A549 (cell line): ENCODE measurements around the gene SMPD2. TPM values are rescaled to one million over a fixed set of nuclear protein-coding genes. Genes with fewer than 3 reads are reported as not detected.

Source experiments
- ATAC-seq, 2 experiments: fragments of 200-7000 bp in 1 of 2; fragments of >200 bp in 1 of 2; cut with Nextera tagmentation in 1 of 2; cut with Tn5 transposase in 1 of 2; 3 replicates each; pipeline versions ENCODE4 v1.8.0 to v1.9.1; 2018 to 2020; ENCODE audit warnings: mild to moderate bottlenecking in 1 of 2, moderate library complexity in 1 of 2
- CTCF ChIA-PET: fragments of 300-600 bp; sonication (Branson Sonifier 250); formaldehyde crosslinking; extraction: SDS; loops from one replicate; lab custom pipeline; 2021; ENCODE audit warnings: antibody characterized with exemption, inconsistent platforms; lab: Yijun Ruan, JAX
- POLR2A ChIA-PET: fragments of 350-600 bp; formaldehyde crosslinking; extraction: SDS; loops from one replicate; lab custom pipeline; 2021; ENCODE audit warnings: antibody characterized with exemption, inconsistent platforms; lab: Yijun Ruan, JAX
- DNase-seq, 2 experiments: peaks; one replicate each; pipeline versions ENCODE4 v3.0.0 to v3.0.0-alpha.2; 2011 to 2016; ENCODE audit warnings: low read depth in 1 of 2, low spot score in 1 of 2
- FAIRE-seq: peaks from 2 replicates; lab custom pipeline; 2011; peaks lifted over from hg19 to GRCh38; lab: Jason Lieb, UNC
- H3K27ac ChIP-seq, 2 experiments: fragments of >200 bp; sonication (Bioruptor Twin); formaldehyde crosslinking; 3 replicates each; pipeline ENCODE4 v1.5.1; 2016 to 2017
- H3K4me1 ChIP-seq: fragments of >200 bp; sonication (Bioruptor Twin); formaldehyde crosslinking; 3 replicates; pipeline ENCODE4 v1.6.1; 2016
- H3K4me2 ChIP-seq: fragments of >200 bp; sonication (Bioruptor Twin); formaldehyde crosslinking; 3 replicates; pipeline ENCODE4 v1.6.1; 2016
- H3K4me3 ChIP-seq: fragments of >200 bp; sonication (Bioruptor Twin); formaldehyde crosslinking; 3 replicates; pipeline ENCODE4 v1.5.1; 2016
- H3K9me3 ChIP-seq: fragments of >200 bp; sonication (Bioruptor Twin); formaldehyde crosslinking; 3 replicates; pipeline ENCODE4 v1.6.1; 2016
- CBX8 ChIP-seq: fragments of 200-600 bp; sonication (generic); IDR thresholded peaks from 2 replicates; pipeline ENCODE4 v1.6.1; 2016
- EHF ChIP-seq: fragments of 250-450 bp; sonication (Bioruptor Pico); IDR thresholded peaks from 2 replicates; pipeline ENCODE4 v1.5.0; 2020; ENCODE audit warnings: mild to moderate bottlenecking
- EHMT2 ChIP-seq: fragments of 200-600 bp; sonication (generic); IDR thresholded peaks from 2 replicates; pipeline ENCODE4 v1.6.1; 2016; ENCODE audit warnings: antibody characterized with exemption, low read depth, mild to moderate bottlenecking, moderate library complexity
- ESRRA ChIP-seq: fragments of 150-350 bp; IDR thresholded peaks from 2 replicates; pipeline ENCODE4 v1.6.1; 2014; ENCODE audit warnings: mild to moderate bottlenecking, low read length, borderline replicate concordance
- FOSB ChIP-seq: fragments of 250-450 bp; sonication (Bioruptor Pico); IDR thresholded peaks from 2 replicates; pipeline ENCODE4 v1.5.0; 2020; ENCODE audit warnings: mild to moderate bottlenecking, moderate library complexity
- FOSL2 ChIP-seq, 2 experiments: fragments of 450-650 bp in 1 of 2; fragments of >200 bp in 1 of 2; sonication (Bioruptor Twin) in 1 of 2; formaldehyde crosslinking; IDR thresholded peaks; 2 replicates each; pipeline versions ENCODE4 v1.5.0 to v1.6.1; 2016 to 2020; ENCODE audit warnings: mild to moderate bottlenecking in 1 of 2, moderate library complexity in 1 of 2
- GATA3 ChIP-seq: IDR thresholded peaks from 2 replicates; pipeline ENCODE4 v1.6.1; 2012; ENCODE audit warnings: borderline replicate concordance
- JUN ChIP-seq, 2 experiments: fragments of >200 bp; sonication (Bioruptor Twin); formaldehyde crosslinking; IDR thresholded peaks; 2 replicates in 1 of 2; 3 replicates in 1 of 2; pipeline ENCODE4 v1.6.1; 2016 to 2017
- MYC ChIP-seq: IDR thresholded peaks from 2 replicates; pipeline ENCODE4 v1.6.1; 2012; ENCODE audit warnings: mild to moderate bottlenecking, inconsistent platforms, low read length, improper control_type of control experiment, borderline replicate concordance
- NFE2L2 ChIP-seq: fragments of 150-350 bp; conservative IDR thresholded peaks from 2 replicates; pipeline ENCODE4 v1.6.1; 2014; ENCODE audit warnings: low read length
- NPAS2 ChIP-seq: fragments of 250-450 bp; sonication (Bioruptor Pico); IDR thresholded peaks from 2 replicates; pipeline ENCODE4 v1.8.0; 2022; ENCODE audit warnings: mild to moderate bottlenecking, moderate library complexity, borderline replicate concordance
- PHF8 ChIP-seq: fragments of 200-600 bp; sonication (generic); IDR thresholded peaks from 2 replicates; pipeline ENCODE4 v1.6.1; 2016; ENCODE audit warnings: low read depth, mild to moderate bottlenecking, antibody characterized with exemption, moderate library complexity, borderline replicate concordance
- POLR2A ChIP-seq: IDR thresholded peaks from 2 replicates; pipeline ENCODE4 v1.6.1; 2012; ENCODE audit warnings: mild to moderate bottlenecking, low read length
- POLR2AphosphoS2 ChIP-seq: conservative IDR thresholded peaks from 2 replicates; pipeline ENCODE4 v1.6.1; 2012; ENCODE audit warnings: low read length, improper control_type of control experiment, inconsistent platforms
- RAD21 ChIP-seq, 2 experiments: fragments of >200 bp in 1 of 2; sonication (Bioruptor Twin) in 1 of 2; formaldehyde crosslinking in 1 of 2; IDR thresholded peaks in 1 of 2; conservative IDR thresholded peaks in 1 of 2; 2 replicates in 1 of 2; 3 replicates in 1 of 2; pipeline ENCODE4 v1.6.1; 2012 to 2018; ENCODE audit warnings: inconsistent platforms in 1 of 2
- RFX5 ChIP-seq: fragments of 450-650 bp; IDR thresholded peaks from 2 replicates; pipeline ENCODE4 v1.7.1; 2014; ENCODE audit warnings: antibody characterized with exemption, mild to moderate bottlenecking, moderate library complexity
- TP53 ChIP-seq: fragments of 250-450 bp; sonication (Bioruptor Pico); IDR thresholded peaks from 2 replicates; pipeline ENCODE4 v1.5.0; 2021; ENCODE audit warnings: mild to moderate bottlenecking, moderate library complexity
- ZC3H11A ChIP-seq: fragments of 450-650 bp; IDR thresholded peaks from 2 replicates; pipeline ENCODE4 v1.6.1; 2014; ENCODE audit warnings: antibody characterized with exemption, mild to moderate bottlenecking
- WGBS: methylation state at CpG from one replicate; pipeline ENCODE4 v1.1.6; 2017; ENCODE audit errors: missing lambda C conversion rate; 5-methylcytosine and 5-hydroxymethylcytosine counted together
- polyA plus RNA-seq, 4 experiments: library from polyadenylated mRNA; depleted of rRNA in 3 of 4; stranded (reverse); fragments of >200 nt; fragmentation: RNase III in 1 of 4; extraction: RNeasy Plus Mini Kit Qiagen cat#74134 plus additional on column Dnase treatment in 1 of 4; gene quantifications; 2 replicates in 3 of 4; 3 replicates in 1 of 4; pipeline ENCODE4 v1.2.3, GENCODE V29; 2011 to 2017
- TF ChIP-seq, protein P1 (sequence below): fragments of 250-450 bp; sonication (Bioruptor Pico); IDR thresholded peaks from 2 replicates; pipeline ENCODE4 v1.5.0; 2021; ENCODE audit warnings: mild to moderate bottlenecking, moderate library complexity, borderline replicate concordance
- TF ChIP-seq, protein P2 (sequence below): fragments of 150-350 bp; IDR thresholded peaks from 2 replicates; pipeline ENCODE4 v1.6.1; 2014; ENCODE audit warnings: low read depth, mild to moderate bottlenecking, low read length
- TF ChIP-seq, protein P3 (sequence below): fragments of 250-450 bp; sonication (Bioruptor Pico); IDR thresholded peaks from 2 replicates; pipeline ENCODE4 v1.5.0; 2020; ENCODE audit warnings: low read depth, mild to moderate bottlenecking, moderate library complexity
- TF ChIP-seq, protein P4 (sequence below): fragments of 200-600 bp; sonication (generic); IDR thresholded peaks from 2 replicates; pipeline ENCODE4 v1.6.1; 2016; ENCODE audit warnings: antibody characterized with exemption, mild to moderate bottlenecking, moderate library complexity
- TF ChIP-seq, protein P5 (sequence below): IDR thresholded peaks from 2 replicates; pipeline ENCODE4 v1.6.1; 2012

The SMPD2 gene
- polyA plus RNA-seq, 2 of the 4 experiments (the other 2 are of a cell fraction): 9.6 to 10.0 TPM

- TF ChIP-seq, protein P1, sequence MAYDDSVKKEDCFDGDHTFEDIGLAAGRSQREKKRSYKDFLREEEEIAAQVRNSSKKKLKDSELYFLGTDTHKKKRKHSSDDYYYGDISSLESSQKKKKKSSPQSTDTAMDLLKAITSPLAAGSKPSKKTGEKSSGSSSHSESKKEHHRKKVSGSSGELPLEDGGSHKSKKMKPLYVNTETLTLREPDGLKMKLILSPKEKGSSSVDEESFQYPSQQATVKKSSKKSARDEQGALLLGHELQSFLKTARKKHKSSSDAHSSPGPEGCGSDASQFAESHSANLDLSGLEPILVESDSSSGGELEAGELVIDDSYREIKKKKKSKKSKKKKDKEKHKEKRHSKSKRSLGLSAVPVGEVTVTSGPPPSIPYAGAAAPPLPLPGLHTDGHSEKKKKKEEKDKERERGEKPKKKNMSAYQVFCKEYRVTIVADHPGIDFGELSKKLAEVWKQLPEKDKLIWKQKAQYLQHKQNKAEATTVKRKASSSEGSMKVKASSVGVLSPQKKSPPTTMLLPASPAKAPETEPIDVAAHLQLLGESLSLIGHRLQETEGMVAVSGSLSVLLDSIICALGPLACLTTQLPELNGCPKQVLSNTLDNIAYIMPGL (CRISPR knock-in tag): no peak
- TF ChIP-seq TP53 (CRISPR knock-in tag) (no peak), NPAS2 (CRISPR knock-in tag) (no peak), FOSB (CRISPR knock-in tag) (no peak), POLR2AphosphoS2 (no peak), ESRRA (no peak), EHMT2 (no peak), CBX8 (no peak), ZC3H11A (no peak), NFE2L2 (no peak)
- TF ChIP-seq, protein P2, sequence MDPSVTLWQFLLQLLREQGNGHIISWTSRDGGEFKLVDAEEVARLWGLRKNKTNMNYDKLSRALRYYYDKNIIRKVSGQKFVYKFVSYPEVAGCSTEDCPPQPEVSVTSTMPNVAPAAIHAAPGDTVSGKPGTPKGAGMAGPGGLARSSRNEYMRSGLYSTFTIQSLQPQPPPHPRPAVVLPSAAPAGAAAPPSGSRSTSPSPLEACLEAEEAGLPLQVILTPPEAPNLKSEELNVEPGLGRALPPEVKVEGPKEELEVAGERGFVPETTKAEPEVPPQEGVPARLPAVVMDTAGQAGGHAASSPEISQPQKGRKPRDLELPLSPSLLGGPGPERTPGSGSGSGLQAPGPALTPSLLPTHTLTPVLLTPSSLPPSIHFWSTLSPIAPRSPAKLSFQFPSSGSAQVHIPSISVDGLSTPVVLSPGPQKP: no peak
- TF ChIP-seq, protein P3, sequence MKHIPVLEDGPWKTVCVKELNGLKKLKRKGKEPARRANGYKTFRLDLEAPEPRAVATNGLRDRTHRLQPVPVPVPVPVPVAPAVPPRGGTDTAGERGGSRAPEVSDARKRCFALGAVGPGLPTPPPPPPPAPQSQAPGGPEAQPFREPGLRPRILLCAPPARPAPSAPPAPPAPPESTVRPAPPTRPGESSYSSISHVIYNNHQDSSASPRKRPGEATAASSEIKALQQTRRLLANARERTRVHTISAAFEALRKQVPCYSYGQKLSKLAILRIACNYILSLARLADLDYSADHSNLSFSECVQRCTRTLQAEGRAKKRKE: no peak
Measured at GRCh38 chr6:109478841-109479624, 38.5 kb downstream of the SMPD2 start (continued).

- Histone ChIP-seq H3K27ac (no peak overlapping the region), H3K4me1 (peaks cover 47% of the 10 kb centered on the region; the same call in 2 of the 3 replicates), H3K4me2 (peak overlapping the region; percentile 78), H3K9me3 (no peaks in the 10 kb centered on the region)
- no peak for ATAC-seq
- DNase-seq: no peak
- TF ChIP-seq RFX5 (no peak), GATA3 (no peak), NFE2L2 (no peak), FOSB (CRISPR knock-in tag) (no peak), MYC (no peak), PHF8 (no peak), RAD21 (conservative IDR thresholded peaks at IDR 0.05 in 1 of 2, IDR thresholded peaks at IDR 0.05 in 1 of 2) (no peak), FOSL2 (IDR thresholded peaks at IDR 0.05) (no peak), FOSL2 (CRISPR knock-in tag; IDR thresholded peaks at IDR 0.05) (no peak), EHF (CRISPR knock-in tag) (no peak), JUN (IDR thresholded peaks at IDR 0.05) (no peak), POLR2A (no peak)
- TF ChIP-seq, protein P4, sequence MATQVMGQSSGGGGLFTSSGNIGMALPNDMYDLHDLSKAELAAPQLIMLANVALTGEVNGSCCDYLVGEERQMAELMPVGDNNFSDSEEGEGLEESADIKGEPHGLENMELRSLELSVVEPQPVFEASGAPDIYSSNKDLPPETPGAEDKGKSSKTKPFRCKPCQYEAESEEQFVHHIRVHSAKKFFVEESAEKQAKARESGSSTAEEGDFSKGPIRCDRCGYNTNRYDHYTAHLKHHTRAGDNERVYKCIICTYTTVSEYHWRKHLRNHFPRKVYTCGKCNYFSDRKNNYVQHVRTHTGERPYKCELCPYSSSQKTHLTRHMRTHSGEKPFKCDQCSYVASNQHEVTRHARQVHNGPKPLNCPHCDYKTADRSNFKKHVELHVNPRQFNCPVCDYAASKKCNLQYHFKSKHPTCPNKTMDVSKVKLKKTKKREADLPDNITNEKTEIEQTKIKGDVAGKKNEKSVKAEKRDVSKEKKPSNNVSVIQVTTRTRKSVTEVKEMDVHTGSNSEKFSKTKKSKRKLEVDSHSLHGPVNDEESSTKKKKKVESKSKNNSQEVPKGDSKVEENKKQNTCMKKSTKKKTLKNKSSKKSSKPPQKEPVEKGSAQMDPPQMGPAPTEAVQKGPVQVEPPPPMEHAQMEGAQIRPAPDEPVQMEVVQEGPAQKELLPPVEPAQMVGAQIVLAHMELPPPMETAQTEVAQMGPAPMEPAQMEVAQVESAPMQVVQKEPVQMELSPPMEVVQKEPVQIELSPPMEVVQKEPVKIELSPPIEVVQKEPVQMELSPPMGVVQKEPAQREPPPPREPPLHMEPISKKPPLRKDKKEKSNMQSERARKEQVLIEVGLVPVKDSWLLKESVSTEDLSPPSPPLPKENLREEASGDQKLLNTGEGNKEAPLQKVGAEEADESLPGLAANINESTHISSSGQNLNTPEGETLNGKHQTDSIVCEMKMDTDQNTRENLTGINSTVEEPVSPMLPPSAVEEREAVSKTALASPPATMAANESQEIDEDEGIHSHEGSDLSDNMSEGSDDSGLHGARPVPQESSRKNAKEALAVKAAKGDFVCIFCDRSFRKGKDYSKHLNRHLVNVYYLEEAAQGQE: no peak
- TF ChIP-seq, protein P5, sequence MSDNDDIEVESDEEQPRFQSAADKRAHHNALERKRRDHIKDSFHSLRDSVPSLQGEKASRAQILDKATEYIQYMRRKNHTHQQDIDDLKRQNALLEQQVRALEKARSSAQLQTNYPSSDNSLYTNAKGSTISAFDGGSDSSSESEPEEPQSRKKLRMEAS: no peak
- TF ChIP-seq, all 56 proteins: peak for 0
- ChIA-PET CTCF (no interaction called here), POLR2A (no interaction called here)
- no peak for FAIRE-seq
- no peak overlapping the region for H3K4me3 ChIP-seq
- WGBS: 97% methylated on average over 7 of the region's 7 CpGs
Measured at GRCh38 chr6:109480993-109481480, 40.5 kb downstream of the SMPD2 start.
